Measurements from ENCODE around the gene BRINP3.

BRINP3 gene

DNA sequence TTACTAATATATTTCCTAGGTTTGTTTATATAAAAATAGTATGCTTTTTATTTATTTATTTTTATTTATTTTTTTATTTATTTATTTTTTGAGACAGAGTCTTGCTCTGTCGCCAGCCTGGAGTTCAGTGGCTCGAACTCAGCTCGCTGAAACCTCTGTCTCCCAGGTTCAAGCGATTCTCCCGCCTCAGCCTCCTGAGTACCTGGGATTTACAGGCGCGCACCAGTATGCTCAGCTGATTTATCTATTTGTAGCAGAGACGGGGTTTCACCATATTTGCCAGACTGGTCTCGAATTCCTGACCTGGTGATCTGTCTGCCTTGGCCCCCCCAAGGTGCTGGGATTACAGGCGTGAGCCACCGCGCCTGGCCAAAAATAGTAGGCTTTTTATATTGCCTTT, 33.2 kb downstream of the BRINP3 start:
- Histone ChIP-seq H3K4ac (ENCODE audit: low read length) (no peak overlapping the region), H3K27ac (replicated peaks; ENCODE audit: low read length) (no peak overlapping the region), H3K79me1 (ENCODE audit: low read depth, low read length) (no peaks in the 10 kb centered on the region), H3K18ac (ENCODE audit: low read length) (no peak overlapping the region), H2BK12ac (ENCODE audit: low read length) (no peak overlapping the region), H3K23ac (ENCODE audit: low read depth, low read length, poor library complexity) (no peak overlapping the region), H2BK120ac (ENCODE audit: low read depth, low read length) (no peak overlapping the region), H3K27me3 (ENCODE audit: control insufficient read depth in 3 of 3, insufficient read depth in 3 of 3, low read depth in 1 of 3, low read length in 3 of 3) (no peaks in the 10 kb centered on the region), H4K91ac (ENCODE audit: low read depth, low read length, poor library complexity) (no peak overlapping the region), H3K36me3 (replicated peaks in 1 of 2; ENCODE audit: control insufficient read depth in 2 of 2, insufficient read depth in 2 of 2, low read length in 2 of 2) (no peaks in the 10 kb centered on the region), H2AK5ac (ENCODE audit: low read depth, low read length) (no peak overlapping the region), H2AFZ (ENCODE audit: low read length) (no peak overlapping the region), H2BK5ac (ENCODE audit: low read length) (no peak overlapping the region), H2BK15ac (ENCODE audit: low read length) (no peak overlapping the region), H3K9ac (ENCODE audit: low read depth, low read length, poor library complexity) (no peak overlapping the region), H3K4me3 (ENCODE audit: low read length in 2 of 2) (no peak overlapping the region), H3K4me2 (ENCODE audit: insufficient read depth, low read length, poor library complexity, severe bottlenecking) (no peak overlapping the region), H3K9me3 (replicated peaks in 1 of 2; ENCODE audit: control insufficient read depth in 2 of 2, insufficient read depth in 1 of 2, low read depth in 1 of 2, low read length in 2 of 2) (no peaks in the 10 kb centered on the region), H3K4me1 (ENCODE audit: control insufficient read depth in 2 of 2, insufficient read depth in 1 of 2, low read depth in 1 of 2, low read length in 2 of 2) (no peaks in the 10 kb centered on the region), H3K14ac (ENCODE audit: low read length) (no peak overlapping the region), H4K8ac (ENCODE audit: low read depth, low read length) (no peak overlapping the region)
- WGBS, 2 donors (ENCODE audit: extremely low coverage in 2 of 2, insufficient read length in 2 of 2, insufficient replicate concordance in 1 of 2): no CpG with 5 or more reads among the region's 12 CpGs
- no peak for DNase-seq (ENCODE audit: low spot score)

DNA sequence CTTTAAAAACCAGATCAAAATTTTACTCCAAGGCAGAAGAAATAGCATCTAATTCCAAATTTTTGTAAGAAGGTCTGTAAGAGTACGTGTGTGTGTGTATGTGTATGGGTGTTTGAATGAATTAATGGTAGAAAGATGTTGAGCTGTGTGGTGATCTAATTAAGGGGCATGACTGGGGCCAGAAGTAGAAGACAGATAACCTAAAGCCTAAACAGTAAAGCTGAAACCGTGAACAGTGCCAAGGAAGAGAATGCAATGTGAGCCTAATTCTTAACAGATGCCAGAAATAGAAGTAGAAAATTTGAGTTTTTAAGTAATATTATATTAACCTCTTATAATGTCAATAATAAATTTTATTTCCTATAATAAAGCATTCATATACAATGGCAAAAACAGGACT, 38.2 kb downstream of the BRINP3 start:
- 100% methylated on average over 1 of the region's 2 CpGs; no CpG with 5 or more reads in 1 of the 2 donors for WGBS, 2 donors (ENCODE audit: extremely low coverage in 2 of 2, insufficient read length in 2 of 2, insufficient replicate concordance in 1 of 2)
- no peaks in the 10 kb centered on the region for H3K9me3 ChIP-seq (replicated peaks in 1 of 2; ENCODE audit: control insufficient read depth in 2 of 2, insufficient read depth in 1 of 2, low read depth in 1 of 2, low read length in 2 of 2)

DNA sequence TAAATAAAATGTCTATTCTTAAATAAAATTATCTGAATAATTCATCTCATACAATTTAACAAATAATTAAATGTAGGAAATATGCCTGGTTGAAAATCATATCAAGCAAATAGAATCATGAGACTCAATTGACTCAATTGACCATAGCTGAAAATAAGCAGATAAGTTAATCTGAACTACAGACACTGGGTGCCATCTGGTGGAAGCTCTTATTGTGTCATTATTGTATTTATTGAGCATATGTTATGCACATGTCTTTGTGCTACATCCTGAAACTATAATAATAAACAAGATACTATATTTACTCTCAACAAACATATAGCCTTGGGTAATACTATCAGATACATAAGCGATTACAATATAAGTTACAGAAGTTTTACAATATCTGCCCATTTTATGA, 41.0 kb downstream of the BRINP3 start:
- no peaks in the 10 kb centered on the region for H3K79me1 ChIP-seq (ENCODE audit: low read depth, low read length)
- H2BK5ac ChIP-seq (ENCODE audit: low read length): no peak overlapping the region
- no peak overlapping the region for H3K4me3 ChIP-seq (ENCODE audit: low read length in 2 of 2)
- no peak overlapping the region for H2AK5ac ChIP-seq (ENCODE audit: low read depth, low read length)
- no peak overlapping the region for H3K27ac ChIP-seq (replicated peaks; ENCODE audit: low read length)
- no peak overlapping the region for H4K8ac ChIP-seq (ENCODE audit: low read depth, low read length)
- H3K9me3 ChIP-seq (replicated peaks in 1 of 2; ENCODE audit: control insufficient read depth in 2 of 2, insufficient read depth in 1 of 2, low read depth in 1 of 2, low read length in 2 of 2): no peaks in the 10 kb centered on the region
- H3K9ac ChIP-seq (ENCODE audit: low read depth, low read length, poor library complexity): no peak overlapping the region
- H3K4me1 ChIP-seq (ENCODE audit: control insufficient read depth in 2 of 2, insufficient read depth in 1 of 2, low read depth in 1 of 2, low read length in 2 of 2): no peaks in the 10 kb centered on the region
- DNase-seq (ENCODE audit: low spot score): no peak
- no peak overlapping the region for H3K4me2 ChIP-seq (ENCODE audit: insufficient read depth, low read length, poor library complexity, severe bottlenecking)
- no peaks in the 10 kb centered on the region for H3K36me3 ChIP-seq (replicated peaks in 1 of 2; ENCODE audit: control insufficient read depth in 2 of 2, insufficient read depth in 2 of 2, low read length in 2 of 2)
- no peak overlapping the region for H3K23ac ChIP-seq (ENCODE audit: low read depth, low read length, poor library complexity)
- no CpG with 5 or more reads among the region's 1 CpG for WGBS, 2 donors (ENCODE audit: extremely low coverage in 2 of 2, insufficient read length in 2 of 2, insufficient replicate concordance in 1 of 2)
- H2BK15ac ChIP-seq (ENCODE audit: low read length): no peak overlapping the region
- no peaks in the 10 kb centered on the region for H3K27me3 ChIP-seq (ENCODE audit: control insufficient read depth in 3 of 3, insufficient read depth in 3 of 3, low read depth in 1 of 3, low read length in 3 of 3)
- no peak overlapping the region for H3K4ac ChIP-seq (ENCODE audit: low read length)
- H2BK120ac ChIP-seq (ENCODE audit: low read depth, low read length): no peak overlapping the region
- H3K18ac ChIP-seq (ENCODE audit: low read length): no peak overlapping the region
- no peak overlapping the region for H2AFZ ChIP-seq (ENCODE audit: low read length)
- no peak overlapping the region for H4K91ac ChIP-seq (ENCODE audit: low read depth, low read length, poor library complexity)
- H2BK12ac ChIP-seq (ENCODE audit: low read length): no peak overlapping the region
- H3K14ac ChIP-seq (ENCODE audit: low read length): no peak overlapping the region

More for the DNA sequence above, 38.2 kb downstream of the BRINP3 start:
- Histone ChIP-seq H3K4ac (ENCODE audit: low read length) (no peak overlapping the region), H3K79me1 (ENCODE audit: low read depth, low read length) (no peaks in the 10 kb centered on the region), H2BK120ac (ENCODE audit: low read depth, low read length) (no peak overlapping the region), H2BK15ac (ENCODE audit: low read length) (no peak overlapping the region), H3K4me2 (ENCODE audit: insufficient read depth, low read length, poor library complexity, severe bottlenecking) (no peak overlapping the region), H2BK5ac (ENCODE audit: low read length) (no peak overlapping the region), H2BK12ac (ENCODE audit: low read length) (no peak overlapping the region), H3K36me3 (replicated peaks in 1 of 2; ENCODE audit: control insufficient read depth in 2 of 2, insufficient read depth in 2 of 2, low read length in 2 of 2) (no peaks in the 10 kb centered on the region), H3K27me3 (ENCODE audit: control insufficient read depth in 3 of 3, insufficient read depth in 3 of 3, low read depth in 1 of 3, low read length in 3 of 3) (no peaks in the 10 kb centered on the region), H3K4me1 (ENCODE audit: control insufficient read depth in 2 of 2, insufficient read depth in 1 of 2, low read depth in 1 of 2, low read length in 2 of 2) (no peaks in the 10 kb centered on the region), H3K23ac (ENCODE audit: low read depth, low read length, poor library complexity) (no peak overlapping the region), H3K9ac (ENCODE audit: low read depth, low read length, poor library complexity) (no peak overlapping the region), H4K91ac (ENCODE audit: low read depth, low read length, poor library complexity) (no peak overlapping the region), H4K8ac (ENCODE audit: low read depth, low read length) (no peak overlapping the region), H3K14ac (ENCODE audit: low read length) (no peak overlapping the region), H3K4me3 (ENCODE audit: low read length in 2 of 2) (no peak overlapping the region), H3K27ac (replicated peaks; ENCODE audit: low read length) (no peak overlapping the region), H2AK5ac (ENCODE audit: low read depth, low read length) (no peak overlapping the region), H2AFZ (ENCODE audit: low read length) (no peak overlapping the region), H3K18ac (ENCODE audit: low read length) (no peak overlapping the region)
- no peak for DNase-seq (ENCODE audit: low spot score)

DNA sequence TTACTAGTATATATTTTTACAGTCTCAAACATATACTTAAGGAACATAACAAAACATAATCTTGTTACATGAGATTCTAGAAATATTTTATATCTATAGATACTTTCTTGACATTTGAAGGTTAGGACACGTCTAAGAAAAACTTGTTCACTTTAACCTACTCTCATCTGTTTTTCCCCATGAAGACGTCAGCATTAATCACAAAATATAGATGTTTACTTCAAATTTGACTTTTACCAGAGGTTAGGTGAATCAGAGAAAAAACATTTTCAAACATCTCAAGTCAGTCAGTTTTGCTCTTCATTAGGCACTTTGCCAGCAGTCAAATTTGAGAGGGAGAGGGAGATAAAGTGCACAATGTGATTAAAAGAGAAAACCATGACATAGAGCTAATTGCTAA, 47.7 kb downstream of the BRINP3 start:
- H3K14ac ChIP-seq (ENCODE audit: low read length): no peak overlapping the region

More for the DNA sequence above, 47.7 kb downstream of the BRINP3 start:
- Histone ChIP-seq H3K4me2 (ENCODE audit: insufficient read depth, low read length, poor library complexity, severe bottlenecking) (no peak overlapping the region), H3K9ac (ENCODE audit: low read depth, low read length, poor library complexity) (no peak overlapping the region), H2BK12ac (ENCODE audit: low read length) (no peak overlapping the region), H4K8ac (ENCODE audit: low read depth, low read length) (no peak overlapping the region), H3K9me3 (replicated peaks in 1 of 2; ENCODE audit: control insufficient read depth in 2 of 2, insufficient read depth in 1 of 2, low read depth in 1 of 2, low read length in 2 of 2) (no peaks in the 10 kb centered on the region), H3K4me3 (ENCODE audit: low read length in 2 of 2) (no peak overlapping the region), H3K18ac (ENCODE audit: low read length) (no peak overlapping the region), H3K4me1 (ENCODE audit: control insufficient read depth in 2 of 2, insufficient read depth in 1 of 2, low read depth in 1 of 2, low read length in 2 of 2) (no peaks in the 10 kb centered on the region), H3K27me3 (ENCODE audit: control insufficient read depth in 3 of 3, insufficient read depth in 3 of 3, low read depth in 1 of 3, low read length in 3 of 3) (no peaks in the 10 kb centered on the region), H2AFZ (ENCODE audit: low read length) (no peak overlapping the region), H3K79me1 (ENCODE audit: low read depth, low read length) (no peaks in the 10 kb centered on the region), H2BK5ac (ENCODE audit: low read length) (no peak overlapping the region), H3K23ac (ENCODE audit: low read depth, low read length, poor library complexity) (no peak overlapping the region), H2AK5ac (ENCODE audit: low read depth, low read length) (no peak overlapping the region), H3K27ac (replicated peaks; ENCODE audit: low read length) (no peak overlapping the region), H2BK120ac (ENCODE audit: low read depth, low read length) (no peak overlapping the region), H4K91ac (ENCODE audit: low read depth, low read length, poor library complexity) (no peak overlapping the region), H3K4ac (ENCODE audit: low read length) (no peak overlapping the region), H2BK15ac (ENCODE audit: low read length) (no peak overlapping the region), H3K36me3 (replicated peaks in 1 of 2; ENCODE audit: control insufficient read depth in 2 of 2, insufficient read depth in 2 of 2, low read length in 2 of 2) (no peaks in the 10 kb centered on the region)
- no CpG with 5 or more reads among the region's 2 CpGs for WGBS, 2 donors (ENCODE audit: extremely low coverage in 2 of 2, insufficient read length in 2 of 2, insufficient replicate concordance in 1 of 2)
- no peak for DNase-seq (ENCODE audit: low spot score)
